Measurements from ENCODE around the gene FOXO6. TPM values are rescaled to one million over a fixed set of nuclear protein-coding genes. Genes with fewer than 3 reads are reported as not detected.

Gene FOXO6
- total and polyA plus RNA-seq, 9 of the 15 experiments (the other 6 are each of a cell fraction or from before 2014, with no cell fraction given): 0.04 to 0.31 (median 0.12) TPM; not detected in 5

DNA sequence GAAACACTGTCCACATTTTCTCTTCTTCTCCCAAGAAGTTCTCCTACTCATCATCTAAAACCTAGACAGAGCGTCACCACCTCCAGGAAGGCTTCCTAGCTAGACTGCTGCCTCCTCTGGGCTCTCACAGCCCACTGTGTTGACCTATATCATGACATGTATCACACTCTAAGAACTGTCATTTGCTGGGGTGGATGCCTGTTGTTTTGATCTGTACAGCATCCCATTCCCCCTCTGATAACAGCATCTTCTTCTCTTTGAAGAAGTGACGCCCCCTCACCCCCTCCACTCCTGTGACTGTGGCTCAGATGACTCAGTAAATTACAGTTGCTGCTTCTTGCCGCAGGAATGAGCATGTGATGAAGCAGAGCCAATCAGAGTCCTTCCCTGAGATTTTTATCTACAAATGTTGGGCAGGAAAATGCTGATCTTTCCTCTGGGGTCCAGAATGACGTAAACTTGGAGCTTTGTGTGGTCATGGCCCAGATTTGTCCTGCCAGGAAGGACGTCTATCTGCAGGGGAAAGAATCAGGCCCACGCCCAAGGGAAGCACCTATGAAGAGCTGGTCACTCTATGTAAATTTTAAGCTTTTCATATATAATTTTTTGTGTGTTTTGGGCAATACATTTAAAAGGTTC lies 28.0 kb upstream of the FOXO6 start (continued):
- no peak for TF ChIP-seq HMG20A (CRISPR knock-in tag; conservative IDR thresholded peaks at IDR 0.05)
- no peak for TF ChIP-seq NCOA2 (IDR thresholded peaks at IDR 0.05; ENCODE audit: partially characterized antibody in 2 of 2)
- TF ChIP-seq HDAC8 (tag; IDR thresholded peaks at IDR 0.05): no peak
- no peak for TF ChIP-seq ZKSCAN1 (IDR thresholded peaks at IDR 0.05; ENCODE audit: low read depth, low read length)
- TF ChIP-seq, protein P1, sequence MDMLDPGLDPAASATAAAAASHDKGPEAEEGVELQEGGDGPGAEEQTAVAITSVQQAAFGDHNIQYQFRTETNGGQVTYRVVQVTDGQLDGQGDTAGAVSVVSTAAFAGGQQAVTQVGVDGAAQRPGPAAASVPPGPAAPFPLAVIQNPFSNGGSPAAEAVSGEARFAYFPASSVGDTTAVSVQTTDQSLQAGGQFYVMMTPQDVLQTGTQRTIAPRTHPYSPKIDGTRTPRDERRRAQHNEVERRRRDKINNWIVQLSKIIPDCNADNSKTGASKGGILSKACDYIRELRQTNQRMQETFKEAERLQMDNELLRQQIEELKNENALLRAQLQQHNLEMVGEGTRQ (CRISPR knock-in tag; IDR thresholded peaks at IDR 0.05): peak; percentile 93
- no peak for TF ChIP-seq ZNF717 (CRISPR knock-in tag; IDR thresholded peaks at IDR 0.05)
- peak; percentile 93 for TF ChIP-seq BCOR (IDR thresholded peaks at IDR 0.05)
- no peak for TF ChIP-seq NFXL1 (CRISPR knock-in tag; IDR thresholded peaks at IDR 0.05)
- TF ChIP-seq, protein P2, sequence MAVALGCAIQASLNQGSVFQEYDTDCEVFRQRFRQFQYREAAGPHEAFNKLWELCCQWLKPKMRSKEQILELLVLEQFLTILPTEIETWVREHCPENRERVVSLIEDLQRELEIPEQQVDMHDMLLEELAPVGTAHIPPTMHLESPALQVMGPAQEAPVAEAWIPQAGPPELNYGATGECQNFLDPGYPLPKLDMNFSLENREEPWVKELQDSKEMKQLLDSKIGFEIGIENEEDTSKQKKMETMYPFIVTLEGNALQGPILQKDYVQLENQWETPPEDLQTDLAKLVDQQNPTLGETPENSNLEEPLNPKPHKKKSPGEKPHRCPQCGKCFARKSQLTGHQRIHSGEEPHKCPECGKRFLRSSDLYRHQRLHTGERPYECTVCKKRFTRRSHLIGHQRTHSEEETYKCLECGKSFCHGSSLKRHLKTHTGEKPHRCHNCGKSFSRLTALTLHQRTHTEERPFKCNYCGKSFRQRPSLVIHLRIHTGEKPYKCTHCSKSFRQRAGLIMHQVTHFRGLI (CRISPR knock-in tag; IDR thresholded peaks at IDR 0.05): no peak
- TF ChIP-seq ZC3H11A (IDR thresholded peaks at IDR 0.05; ENCODE audit: low read depth, low read length): no peak
- TF ChIP-seq NR2C1 (IDR thresholded peaks at IDR 0.05): no peak
- no peak for TF ChIP-seq NR2C1 (tag; IDR thresholded peaks at IDR 0.05)
- TF ChIP-seq, protein P3, sequence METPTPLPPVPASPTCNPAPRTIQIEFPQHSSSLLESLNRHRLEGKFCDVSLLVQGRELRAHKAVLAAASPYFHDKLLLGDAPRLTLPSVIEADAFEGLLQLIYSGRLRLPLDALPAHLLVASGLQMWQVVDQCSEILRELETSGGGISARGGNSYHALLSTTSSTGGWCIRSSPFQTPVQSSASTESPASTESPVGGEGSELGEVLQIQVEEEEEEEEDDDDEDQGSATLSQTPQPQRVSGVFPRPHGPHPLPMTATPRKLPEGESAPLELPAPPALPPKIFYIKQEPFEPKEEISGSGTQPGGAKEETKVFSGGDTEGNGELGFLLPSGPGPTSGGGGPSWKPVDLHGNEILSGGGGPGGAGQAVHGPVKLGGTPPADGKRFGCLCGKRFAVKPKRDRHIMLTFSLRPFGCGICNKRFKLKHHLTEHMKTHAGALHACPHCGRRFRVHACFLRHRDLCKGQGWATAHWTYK (CRISPR knock-in tag; IDR thresholded peaks at IDR 0.05): no peak
- peak; percentile 66 for TF ChIP-seq FOS (IDR thresholded peaks at IDR 0.05; ENCODE audit: extremely low read depth, insufficient read length)
- TF ChIP-seq TGIF2 (CRISPR knock-in tag; IDR thresholded peaks at IDR 0.05): no peak
- TF ChIP-seq NFIX (CRISPR knock-in tag; IDR thresholded peaks at IDR 0.05; ENCODE audit: low read depth): no peak
- no peak for TF ChIP-seq CREBBP (IDR thresholded peaks at IDR 0.05; ENCODE audit: low read depth, low read length)
- no peak for TF ChIP-seq MEF2A (IDR thresholded peaks at IDR 0.05; ENCODE audit: control insufficient read depth, low read depth, low read length)
- no peak for TF ChIP-seq NR4A1 (CRISPR knock-in tag; IDR thresholded peaks at IDR 0.05)
- TF ChIP-seq NR4A1 (tag; IDR thresholded peaks at IDR 0.05): no peak
- TF ChIP-seq ZSCAN32 (CRISPR knock-in tag; IDR thresholded peaks at IDR 0.05): no peak
- TF ChIP-seq, protein P4, sequence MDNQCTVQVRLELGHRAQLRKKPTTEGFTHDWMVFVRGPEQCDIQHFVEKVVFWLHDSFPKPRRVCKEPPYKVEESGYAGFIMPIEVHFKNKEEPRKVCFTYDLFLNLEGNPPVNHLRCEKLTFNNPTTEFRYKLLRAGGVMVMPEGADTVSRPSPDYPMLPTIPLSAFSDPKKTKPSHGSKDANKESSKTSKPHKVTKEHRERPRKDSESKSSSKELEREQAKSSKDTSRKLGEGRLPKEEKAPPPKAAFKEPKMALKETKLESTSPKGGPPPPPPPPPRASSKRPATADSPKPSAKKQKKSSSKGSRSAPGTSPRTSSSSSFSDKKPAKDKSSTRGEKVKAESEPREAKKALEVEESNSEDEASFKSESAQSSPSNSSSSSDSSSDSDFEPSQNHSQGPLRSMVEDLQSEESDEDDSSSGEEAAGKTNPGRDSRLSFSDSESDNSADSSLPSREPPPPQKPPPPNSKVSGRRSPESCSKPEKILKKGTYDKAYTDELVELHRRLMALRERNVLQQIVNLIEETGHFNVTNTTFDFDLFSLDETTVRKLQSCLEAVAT (IDR thresholded peaks at IDR 0.05): no peak
- no peak for TF ChIP-seq ZNF41 (CRISPR knock-in tag; conservative IDR thresholded peaks at IDR 0.05)
- no peak for TF ChIP-seq MBD2 (IDR thresholded peaks at IDR 0.05; ENCODE audit: borderline replicate concordance, low read depth)
- TF ChIP-seq ZNF174 (CRISPR knock-in tag; IDR thresholded peaks at IDR 0.05): no peak
- TF ChIP-seq ARID2 (IDR thresholded peaks at IDR 0.05): no peak
- no peak for TF ChIP-seq CEBPB (tag; IDR thresholded peaks at IDR 0.05)
- TF ChIP-seq ZFPM2 (CRISPR knock-in tag; IDR thresholded peaks at IDR 0.05): no peak

All from K562 (cell line).